AG04450 (cell line): ENCODE measurements around the gene CRACR2B. TPM values are rescaled to one million over a fixed set of nuclear protein-coding genes. Genes with fewer than 3 reads are reported as not detected.
A peak's percentile ranks its signal among the peaks of the same experiment; 100 is the strongest.

Experiments
- CTCF ChIA-PET: fragments of 300-600, 350-600 bp; formaldehyde crosslinking; extraction: SDS; loops from one replicate; lab custom pipeline; 2022; ENCODE audit warnings: antibody characterized with exemption, inconsistent platforms; lab: Charles Lee
- POLR2A ChIA-PET: fragments of 350-600 bp; formaldehyde crosslinking; extraction: SDS; loops from one replicate; lab custom pipeline; 2021; ENCODE audit warnings: antibody characterized with exemption, inconsistent platforms; lab: Yijun Ruan, JAX
- DNase-seq: peaks from one replicate; pipeline ENCODE4 v3.0.0-alpha.2; 2011; ENCODE audit warnings: low read depth, low spot score
- H3K27ac ChIP-seq: one replicate; pipeline ENCODE4 v1.5.1; 2012; ENCODE audit warnings: low read depth, low read length, control low read depth
- H3K27me3 ChIP-seq: one replicate; pipeline ENCODE4 v1.6.0; 2012; ENCODE audit warnings: low read length; ENCODE audit not compliant: control insufficient read depth, insufficient read depth
- H3K4me3 ChIP-seq: 2 replicates; pipeline ENCODE4 v1.5.1; 2011; ENCODE audit warnings: mild to moderate bottlenecking, low read depth, low read length, control low read depth
- H3K9me3 ChIP-seq: 2 replicates; pipeline ENCODE4 v1.5.1; 2012; ENCODE audit warnings: low read length; ENCODE audit not compliant: control insufficient read depth, insufficient read depth
- CTCF ChIP-seq: IDR thresholded peaks from 2 replicates; pipeline ENCODE4 v1.5.1; 2011; ENCODE audit warnings: low read depth, low read length, control low read depth, inconsistent platforms
- polyA plus RNA-seq: library from polyadenylated mRNA; depleted of rRNA; stranded (reverse); fragments of >200 nt; gene quantifications from 2 replicates; pipeline ENCODE4 v1.2.3, GENCODE V29; 2011

CRACR2B gene
- polyA plus RNA-seq, 1 experiment = 0.26 TPM

DNA sequence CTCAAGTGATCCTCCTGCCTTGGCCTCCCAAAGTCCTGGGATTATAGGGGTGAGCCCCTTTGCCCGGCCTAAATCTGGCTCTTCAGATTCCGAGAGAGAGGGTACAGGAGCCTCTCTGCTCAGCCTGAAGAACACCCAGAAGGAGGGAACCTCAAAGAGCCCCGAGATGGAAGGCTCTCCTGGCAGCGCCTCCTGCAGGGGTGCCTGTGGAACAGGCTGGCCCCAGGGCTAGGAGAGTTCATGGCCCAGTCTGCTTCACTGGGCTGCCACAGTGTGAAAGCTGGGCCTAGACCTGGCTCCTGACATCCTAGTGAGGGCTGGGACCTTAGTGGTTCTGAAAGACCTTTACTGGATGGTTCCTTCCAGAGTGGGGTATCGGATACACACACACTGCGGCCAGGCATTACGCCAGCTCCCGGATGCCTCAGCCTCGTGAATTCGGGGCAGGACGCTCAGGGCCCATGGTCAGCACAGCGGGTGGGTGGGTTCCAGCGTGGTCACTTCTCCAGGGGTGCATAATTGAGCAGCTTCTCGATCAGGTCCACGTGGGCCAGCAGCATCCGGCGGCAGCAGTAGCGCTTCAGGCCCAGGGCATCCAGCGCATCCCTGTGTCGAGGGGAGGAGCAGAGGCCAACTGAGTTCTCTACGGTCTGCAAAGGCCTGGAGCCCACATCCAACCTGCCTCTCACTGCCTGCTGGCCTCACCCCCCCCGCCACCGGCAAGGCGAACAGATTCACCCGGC lies 12.3 kb downstream of the CRACR2B start:
- ChIA-PET CTCF (interaction anchor here (0.6 kb wide), 1 partner anchor 26 kb away, joined by 3 read pairs; no protein-coding TSS in a partner anchor), POLR2A (interaction anchor here (1.3 kb wide), 1 partner anchor 21 kb away, joined by 6 read pairs; the partner anchor contains the start of gene PNPLA2)
- no peaks in the 10 kb centered on the region; the same call in 1 of the 2 replicates for H3K9me3 ChIP-seq
- H3K27me3 ChIP-seq = no peaks in the 10 kb centered on the region
- peak; percentile 24 for TF ChIP-seq CTCF
- no peak for DNase-seq
- peak overlapping the region; percentile 71 for H3K4me3 ChIP-seq
- H3K27ac ChIP-seq = no peak overlapping the region

GRCh38 chr11:841981-842369 lies 14.3 kb downstream of the CRACR2B start:
- TF ChIP-seq CTCF = no peak
- CTCF ChIA-PET = no interaction called here

DNA sequence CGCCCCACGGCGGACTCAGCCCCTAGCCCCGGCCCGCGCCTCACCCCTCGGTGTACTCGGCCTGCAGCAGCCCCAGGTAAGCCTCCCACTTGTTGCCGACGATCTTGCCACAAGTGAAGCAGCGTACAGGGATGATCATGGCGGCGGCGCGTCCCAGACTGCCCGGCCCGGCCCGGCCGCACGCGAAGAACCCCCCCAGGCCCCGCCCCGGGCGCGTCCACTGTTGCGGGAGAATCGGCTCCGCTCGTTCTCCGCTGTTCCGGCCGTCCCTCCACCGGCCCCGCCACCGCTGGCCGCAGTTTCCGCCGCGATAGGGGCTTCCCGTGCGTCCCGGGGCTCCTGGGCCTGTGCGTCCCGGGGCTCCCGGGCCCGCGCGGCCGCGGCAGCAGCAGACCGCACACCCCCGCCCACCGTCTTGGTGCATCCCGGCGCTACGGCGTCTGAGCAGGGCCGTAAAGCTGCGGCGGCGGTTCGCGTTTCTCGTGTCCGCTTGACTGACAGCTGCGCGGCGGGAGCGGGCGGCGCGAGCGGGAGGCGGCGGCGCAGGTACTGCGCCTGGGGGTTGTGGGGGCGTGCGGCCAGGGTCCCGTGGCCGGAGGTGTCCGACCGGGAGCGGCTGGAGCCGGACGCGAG lies 14.8 kb downstream of the CRACR2B start, which contains the start of the genes POLR2L and TSPAN4:
Gene POLR2L, minus strand, starts transcription at position 160 of the 633 bp plus-strand sequence. Its CDS starts 21 bp downstream, at position 139.
Gene TSPAN4, plus strand, starts transcription at position 483 of the 633 bp plus-strand sequence. CDS start 7,453 bp downstream, outside the sequence.
- DNase-seq = peak; percentile 68
- POLR2A ChIA-PET = interaction anchor here (0.8 to 3.1 kb wide), 7 partner anchors 9 to 799 kb away, joined by 3 to 66 read pairs (median 6); partner anchors contain the start of genes CD151, PNPLA2 and RPLP2
- Histone ChIP-seq H3K4me3 (peak within 1 kb of the TSS; percentile 71), H3K27me3 (no peaks in the 10 kb centered on the region), H3K9me3 (no peaks in the 10 kb centered on the region; the same call in 1 of the 2 replicates), H3K27ac (peak within 1 kb of the TSS; percentile 97)
- CTCF ChIA-PET = no interaction called here
- TF ChIP-seq CTCF = no peak

More at GRCh38 chr11:841981-842369, 14.3 kb downstream of the CRACR2B start:
- peak overlapping the region; percentile 71 for H3K4me3 ChIP-seq
- no peaks in the 10 kb centered on the region for H3K27me3 ChIP-seq
- no peaks in the 10 kb centered on the region; the same call in 1 of the 2 replicates for H3K9me3 ChIP-seq
- H3K27ac ChIP-seq = peak overlapping the region; percentile 3
- POLR2A ChIA-PET = interaction anchor here (3.1 kb wide), 1 partner anchor 9 kb away, joined by 66 read pairs; the partner anchor contains the start of gene CD151
- DNase-seq = no peak

GRCh38 chr11:843086-843734 lies 15.5 kb downstream of the CRACR2B start:
- DNase-seq = no peak
- POLR2A ChIA-PET = interaction anchor here (0.8 to 3.1 kb wide), 9 partner anchors 10 to 798 kb away, joined by 3 to 66 read pairs (median 6); partner anchors contain the start of genes CD151, PNPLA2 and RPLP2
- Histone ChIP-seq H3K4me3 (peak overlapping the region; percentile 71), H3K9me3 (no peaks in the 10 kb centered on the region; the same call in 1 of the 2 replicates), H3K27ac (peak overlapping the region; percentile 97), H3K27me3 (no peaks in the 10 kb centered on the region)
- CTCF ChIA-PET = no interaction called here
- TF ChIP-seq CTCF = peak; percentile 4; the same call in 1 of the 2 replicates
